ENCODE data around the gene FOXP1.

FOXP1 gene

GRCh38 chr3:71579326-71579934 lies 4.1 kb downstream of the FOXP1 start:
- Histone ChIP-seq H3K4me3 (ENCODE audit: low read depth in 1 of 2, low read length in 2 of 2) (peak overlapping the region; percentile 12 to 71), H3K36me3 (ENCODE audit: insufficient read depth, low read length) (no peaks in the 10 kb centered on the region), H3K4me1 (ENCODE audit: insufficient read depth, low read length) (peaks cover 22% of the 10 kb centered on the region), H3K27ac (ENCODE audit: low read depth, low read length) (peak overlapping the region; percentile 96), H3K27me3 (ENCODE audit: control insufficient read depth in 1 of 2, insufficient read depth in 2 of 2, low read length in 2 of 2) (no peaks in the 10 kb centered on the region), H3K9me3 (ENCODE audit: low read length) (no peaks in the 10 kb centered on the region), H3K9ac (ENCODE audit: low read length) (peak overlapping the region; percentile 50)

DNA sequence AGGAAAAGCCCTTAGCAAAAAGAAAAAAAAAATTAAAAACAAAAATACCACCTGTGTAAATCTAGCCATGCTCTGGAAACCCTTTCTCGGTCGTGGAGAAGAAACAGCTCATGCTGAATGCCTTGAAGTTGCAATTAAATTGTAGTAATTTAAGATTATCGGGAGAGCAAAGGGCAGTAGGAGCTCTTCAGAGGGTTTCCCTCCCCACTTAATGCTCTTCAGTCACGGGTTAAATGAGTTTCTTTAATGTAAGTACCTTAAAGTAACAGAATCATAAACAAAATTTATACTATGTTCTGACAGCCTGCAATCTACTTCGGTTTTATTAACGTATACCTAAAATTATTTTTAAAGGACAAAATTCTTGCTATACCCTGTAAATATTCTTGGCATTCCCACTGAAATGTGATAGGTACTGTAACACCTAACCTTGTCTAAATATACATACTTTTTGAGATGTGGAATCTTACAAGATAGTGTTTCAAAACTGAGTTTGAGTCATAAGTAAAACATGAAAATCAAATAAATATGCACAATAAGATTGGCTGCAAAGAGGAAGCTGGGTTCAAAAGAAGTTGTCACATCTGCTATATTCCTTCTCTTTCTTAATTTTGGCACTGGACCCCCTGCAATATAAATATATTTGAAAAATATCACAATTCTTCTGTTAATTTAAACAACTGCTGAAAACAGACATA lies 5.3 kb downstream of the FOXP1 start:
- Histone ChIP-seq H3K9me3 (ENCODE audit: low read length) (no peaks in the 10 kb centered on the region), H3K9ac (ENCODE audit: low read length) (peak overlapping the region; percentile 50), H3K27me3 (ENCODE audit: control insufficient read depth in 1 of 2, insufficient read depth in 2 of 2, low read length in 2 of 2) (no peaks in the 10 kb centered on the region), H3K36me3 (ENCODE audit: insufficient read depth, low read length) (no peaks in the 10 kb centered on the region), H3K4me3 (ENCODE audit: low read depth in 1 of 2, low read length in 2 of 2) (peak overlapping the region in 1 of 2 donors; percentile 71), H3K4me1 (ENCODE audit: insufficient read depth, low read length) (peaks cover 22% of the 10 kb centered on the region), H3K27ac (ENCODE audit: low read depth, low read length) (peak overlapping the region; percentile 96)

DNA sequence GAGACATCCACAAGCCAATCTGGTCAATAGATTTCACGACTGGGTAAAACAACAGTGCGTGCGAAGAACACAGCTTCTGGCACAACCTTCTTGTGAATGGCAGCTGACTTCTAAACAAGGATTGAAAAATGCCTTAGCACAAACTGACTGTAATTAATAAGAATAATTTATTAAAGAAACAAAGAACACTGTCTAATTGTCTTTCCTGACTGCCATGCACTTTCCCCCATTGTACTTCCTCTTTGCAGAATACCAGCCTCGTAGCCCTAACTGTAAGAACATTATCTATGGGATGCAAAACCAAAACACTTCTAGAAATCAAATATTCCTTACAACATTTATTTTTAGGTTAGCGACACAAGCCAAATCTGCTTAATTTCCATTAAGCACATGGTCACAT lies 6.5 kb downstream of the FOXP1 start:
- H3K9ac ChIP-seq (ENCODE audit: low read length) = no peak overlapping the region

GRCh38 chr3:71575433-71575832 lies 8.1 kb downstream of the FOXP1 start:
- Histone ChIP-seq H3K27me3 (ENCODE audit: control insufficient read depth in 1 of 2, insufficient read depth in 2 of 2, low read length in 2 of 2) (no peaks in the 10 kb centered on the region), H3K4me1 (ENCODE audit: insufficient read depth, low read length) (peaks cover 24% of the 10 kb centered on the region), H3K9ac (ENCODE audit: low read length) (no peak overlapping the region), H3K27ac (ENCODE audit: low read depth, low read length) (no peak overlapping the region), H3K36me3 (ENCODE audit: insufficient read depth, low read length) (no peaks in the 10 kb centered on the region), H3K9me3 (ENCODE audit: low read length) (no peaks in the 10 kb centered on the region), H3K4me3 (ENCODE audit: low read depth in 1 of 2, low read length in 2 of 2) (no peak overlapping the region)

More for the DNA sequence above, 6.5 kb downstream of the FOXP1 start:
- H3K4me1 ChIP-seq (ENCODE audit: insufficient read depth, low read length) = peaks cover 22% of the 10 kb centered on the region
- peak overlapping the region; percentile 96 for H3K27ac ChIP-seq (ENCODE audit: low read depth, low read length)
- H3K36me3 ChIP-seq (ENCODE audit: insufficient read depth, low read length) = no peaks in the 10 kb centered on the region
- no peaks in the 10 kb centered on the region for H3K27me3 ChIP-seq (ENCODE audit: control insufficient read depth in 1 of 2, insufficient read depth in 2 of 2, low read length in 2 of 2)
- H3K9me3 ChIP-seq (ENCODE audit: low read length) = no peaks in the 10 kb centered on the region
- H3K4me3 ChIP-seq (ENCODE audit: low read depth in 1 of 2, low read length in 2 of 2) = peak overlapping the region in 1 of 2 donors; percentile 71

GRCh38 chr3:71573181-71573580 lies 10.3 kb downstream of the FOXP1 start:
- no peak overlapping the region for H3K27ac ChIP-seq (ENCODE audit: low read depth, low read length)
- H3K27me3 ChIP-seq (ENCODE audit: control insufficient read depth in 1 of 2, insufficient read depth in 2 of 2, low read length in 2 of 2) = no peaks in the 10 kb centered on the region
- H3K4me1 ChIP-seq (ENCODE audit: insufficient read depth, low read length) = peaks cover 28% of the 10 kb centered on the region
- H3K9me3 ChIP-seq (ENCODE audit: low read length) = no peaks in the 10 kb centered on the region
- no peak overlapping the region for H3K4me3 ChIP-seq (ENCODE audit: low read depth in 1 of 2, low read length in 2 of 2)
- H3K9ac ChIP-seq (ENCODE audit: low read length) = no peak overlapping the region
- no peaks in the 10 kb centered on the region for H3K36me3 ChIP-seq (ENCODE audit: insufficient read depth, low read length)

- Histone ChIP-seq H3K27me3 (ENCODE audit: control insufficient read depth in 1 of 2, insufficient read depth in 2 of 2, low read length in 2 of 2) (no peaks in the 10 kb centered on the region), H3K36me3 (ENCODE audit: insufficient read depth, low read length) (no peaks in the 10 kb centered on the region), H3K4me1 (ENCODE audit: insufficient read depth, low read length) (peaks cover 17% of the 10 kb centered on the region), H3K4me3 (ENCODE audit: low read depth in 1 of 2, low read length in 2 of 2) (no peak overlapping the region), H3K27ac (ENCODE audit: low read depth, low read length) (no peak overlapping the region), H3K9me3 (ENCODE audit: low read length) (no peaks in the 10 kb centered on the region), H3K9ac (ENCODE audit: low read length) (no peak overlapping the region)
Measured at GRCh38 chr3:71570546-71570945, 13.0 kb downstream of the FOXP1 start.

DNA sequence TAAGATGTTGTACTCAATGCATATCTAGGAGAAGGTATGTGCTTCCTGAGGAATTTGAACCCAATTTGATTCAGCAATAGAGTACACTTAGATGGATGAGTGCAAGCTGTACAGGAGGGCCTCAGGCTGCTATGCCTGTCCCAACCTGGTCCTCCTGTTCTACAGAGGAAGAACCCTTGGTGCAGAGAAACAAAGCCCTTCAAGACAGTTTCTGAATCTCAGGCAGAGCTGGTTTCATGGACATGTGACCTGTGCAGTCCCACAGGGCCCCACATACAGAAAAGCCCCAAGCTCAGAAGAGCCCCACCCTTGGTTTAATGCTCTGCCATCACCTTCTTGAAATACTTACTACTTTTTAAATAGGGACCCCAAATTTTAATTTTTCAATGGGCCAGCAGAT lies 15.3 kb downstream of the FOXP1 start:
- Histone ChIP-seq H3K27me3 (ENCODE audit: control insufficient read depth in 1 of 2, insufficient read depth in 2 of 2, low read length in 2 of 2) (no peaks in the 10 kb centered on the region), H3K9me3 (ENCODE audit: low read length) (no peaks in the 10 kb centered on the region), H3K9ac (ENCODE audit: low read length) (no peak overlapping the region), H3K4me1 (ENCODE audit: insufficient read depth, low read length) (peaks cover 7% of the 10 kb centered on the region), H3K36me3 (ENCODE audit: insufficient read depth, low read length) (peaks cover 3% of the 10 kb centered on the region), H3K4me3 (ENCODE audit: low read depth in 1 of 2, low read length in 2 of 2) (no peak overlapping the region), H3K27ac (ENCODE audit: low read depth, low read length) (no peak overlapping the region)

DNA sequence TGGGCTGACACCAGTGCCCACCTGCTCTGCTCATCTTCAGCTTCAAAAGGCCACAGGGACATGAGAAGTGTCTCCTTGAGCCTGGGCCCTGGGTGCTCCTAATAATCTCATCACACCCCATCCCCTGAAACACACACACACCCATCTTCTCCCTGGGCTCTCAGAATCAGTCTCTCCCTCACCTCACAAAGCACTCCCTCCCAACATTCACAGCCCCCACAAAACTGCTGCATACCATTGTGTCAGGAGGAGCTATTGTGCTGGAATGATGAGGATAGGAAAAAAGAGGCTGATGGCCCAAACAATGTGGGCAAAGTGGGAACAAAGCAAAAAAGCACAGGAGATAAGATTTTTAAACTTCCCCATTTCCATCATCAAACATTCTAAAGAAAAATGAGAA lies 16.8 kb downstream of the FOXP1 start:
- Histone ChIP-seq H3K27ac (ENCODE audit: low read depth, low read length) (no peak overlapping the region), H3K27me3 (ENCODE audit: control insufficient read depth in 1 of 2, insufficient read depth in 2 of 2, low read length in 2 of 2) (no peaks in the 10 kb centered on the region), H3K9me3 (ENCODE audit: low read length) (no peaks in the 10 kb centered on the region), H3K4me3 (ENCODE audit: low read depth in 1 of 2, low read length in 2 of 2) (no peak overlapping the region), H3K9ac (ENCODE audit: low read length) (no peak overlapping the region), H3K4me1 (ENCODE audit: insufficient read depth, low read length) (peaks cover 7% of the 10 kb centered on the region), H3K36me3 (ENCODE audit: insufficient read depth, low read length) (peaks cover 3% of the 10 kb centered on the region)

- Histone ChIP-seq H3K9me3 (ENCODE audit: low read length) (no peaks in the 10 kb centered on the region), H3K27ac (ENCODE audit: low read depth, low read length) (no peak overlapping the region), H3K27me3 (ENCODE audit: control insufficient read depth in 1 of 2, insufficient read depth in 2 of 2, low read length in 2 of 2) (no peaks in the 10 kb centered on the region), H3K36me3 (ENCODE audit: insufficient read depth, low read length) (peaks cover 3% of the 10 kb centered on the region), H3K4me1 (ENCODE audit: insufficient read depth, low read length) (peaks cover 7% of the 10 kb centered on the region), H3K9ac (ENCODE audit: low read length) (no peak overlapping the region), H3K4me3 (ENCODE audit: low read depth in 1 of 2, low read length in 2 of 2) (no peak overlapping the region)
Measured at GRCh38 chr3:71565976-71566375, 17.6 kb downstream of the FOXP1 start.

- Histone ChIP-seq H3K4me1 (ENCODE audit: insufficient read depth, low read length) (peaks cover 4% of the 10 kb centered on the region), H3K36me3 (ENCODE audit: insufficient read depth, low read length) (peaks cover 3% of the 10 kb centered on the region), H3K27ac (ENCODE audit: low read depth, low read length) (no peak overlapping the region)
Measured at GRCh38 chr3:71565316-71565715, 18.2 kb downstream of the FOXP1 start.

DNA sequence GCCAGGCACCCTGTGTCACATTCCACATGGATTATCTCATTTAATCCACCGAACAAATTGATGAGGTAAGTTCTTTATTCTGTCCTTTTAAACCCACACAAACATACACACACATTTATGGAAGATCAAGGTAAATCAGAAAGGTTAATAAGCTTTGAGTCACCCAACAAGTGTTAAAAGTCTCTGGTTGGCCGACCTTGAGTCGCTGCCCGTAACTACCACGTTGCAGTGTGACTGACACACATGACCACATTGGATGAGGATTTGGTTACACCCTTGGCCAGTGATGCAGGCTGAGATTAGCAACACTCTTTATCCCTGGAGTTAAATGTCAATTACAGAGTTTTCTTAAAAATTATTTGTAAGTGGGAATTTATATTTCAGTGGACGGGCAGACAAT lies 19.2 kb downstream of the FOXP1 start:
- peaks cover 3% of the 10 kb centered on the region for H3K36me3 ChIP-seq (ENCODE audit: insufficient read depth, low read length)
- no peaks in the 10 kb centered on the region for H3K9me3 ChIP-seq (ENCODE audit: low read length)
- H3K4me3 ChIP-seq (ENCODE audit: low read depth in 1 of 2, low read length in 2 of 2) = no peak overlapping the region
- peaks cover 3% of the 10 kb centered on the region for H3K4me1 ChIP-seq (ENCODE audit: insufficient read depth, low read length)
- no peak overlapping the region for H3K27ac ChIP-seq (ENCODE audit: low read depth, low read length)
- H3K9ac ChIP-seq (ENCODE audit: low read length) = no peak overlapping the region
- H3K27me3 ChIP-seq (ENCODE audit: control insufficient read depth in 1 of 2, insufficient read depth in 2 of 2, low read length in 2 of 2) = no peaks in the 10 kb centered on the region

More at GRCh38 chr3:71565316-71565715, 18.2 kb downstream of the FOXP1 start:
- H3K27me3 ChIP-seq (ENCODE audit: control insufficient read depth in 1 of 2, insufficient read depth in 2 of 2, low read length in 2 of 2) = no peaks in the 10 kb centered on the region
- H3K4me3 ChIP-seq (ENCODE audit: low read depth in 1 of 2, low read length in 2 of 2) = no peak overlapping the region
- H3K9me3 ChIP-seq (ENCODE audit: low read length) = no peaks in the 10 kb centered on the region
- H3K9ac ChIP-seq (ENCODE audit: low read length) = no peak overlapping the region

DNA sequence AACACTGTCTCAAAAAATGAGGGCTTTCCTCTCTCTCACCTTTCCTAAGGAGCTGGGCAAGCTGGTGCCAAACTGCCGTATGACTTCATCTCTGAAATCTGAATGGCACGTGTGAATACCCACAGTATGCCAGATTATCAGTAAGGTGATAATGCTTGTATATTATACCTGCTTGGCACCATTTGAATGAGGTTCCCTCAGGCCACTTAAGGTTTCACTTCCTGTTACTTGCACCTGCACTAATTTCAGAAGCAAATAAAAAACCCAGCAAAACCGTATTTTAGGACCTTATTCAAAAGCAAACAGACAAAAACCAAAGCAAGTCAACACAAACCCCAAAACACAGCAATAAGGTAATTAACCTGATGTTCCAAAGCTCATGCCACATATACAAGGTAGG lies 19.7 kb downstream of the FOXP1 start:
- no peak overlapping the region for H3K9ac ChIP-seq (ENCODE audit: low read length)
- H3K27me3 ChIP-seq (ENCODE audit: control insufficient read depth in 1 of 2, insufficient read depth in 2 of 2, low read length in 2 of 2) = no peaks in the 10 kb centered on the region
- H3K4me1 ChIP-seq (ENCODE audit: insufficient read depth, low read length) = peaks cover 3% of the 10 kb centered on the region
- H3K9me3 ChIP-seq (ENCODE audit: low read length) = no peaks in the 10 kb centered on the region
- H3K36me3 ChIP-seq (ENCODE audit: insufficient read depth, low read length) = peaks cover 3% of the 10 kb centered on the region
- no peak overlapping the region for H3K27ac ChIP-seq (ENCODE audit: low read depth, low read length)
- H3K4me3 ChIP-seq (ENCODE audit: low read depth in 1 of 2, low read length in 2 of 2) = no peak overlapping the region
